PC-3 (cell line): ENCODE measurements around the gene MRPS34. TPM values are rescaled to one million over a fixed set of nuclear protein-coding genes. Genes with fewer than 3 reads are reported as not detected.
A peak's percentile ranks its signal among the peaks of the same experiment; 100 is the strongest.

Experiments used
- ATAC-seq: fragments of 200-7000 bp; cut with Tn5 transposase; 2 replicates; pipeline ENCODE4 v1.9.1; 2020; ENCODE audit warnings: mild to moderate bottlenecking, moderate library complexity
- BruUV-seq: library from RNA; stranded (reverse); fragments of 400-500 nt; replicated peaks from 2 replicates; lab custom pipeline; 2021; lab: Mats Ljungman, UMichigan
- CTCF ChIA-PET: fragments of 300-600 bp; sonication (Branson Sonifier 250); formaldehyde crosslinking; loops from one replicate; lab custom pipeline; 2022; ENCODE audit warnings: antibody characterized with exemption; lab: Charles Lee
- POLR2A ChIA-PET: fragments of 300-600 bp; sonication (Branson Sonifier 250); formaldehyde crosslinking; loops from one replicate; lab custom pipeline; 2022; ENCODE audit warnings: antibody characterized with exemption; ENCODE audit not compliant: unreplicated experiment; lab: Charles Lee
- DNase-seq: peaks from one replicate; pipeline ENCODE4 v3.0.0-alpha.2; 2015
- H2AFZ ChIP-seq: fragments of 300-600 bp; sonication (generic); 2 replicates; pipeline ENCODE4 v1.6.0; 2016; ENCODE audit warnings: antibody characterized with exemption, low read length
- H3F3A ChIP-seq: fragments of 300-600 bp; sonication (generic); one replicate; pipeline ENCODE4 v1.6.0; 2017; ENCODE audit warnings: antibody characterized with exemption, low read length, control low read depth, mild to moderate bottlenecking; ENCODE audit not compliant: unreplicated experiment
- H3K27ac ChIP-seq: fragments of 300-600 bp; sonication (generic); 2 replicates; pipeline ENCODE4 v1.5.1; 2016; ENCODE audit warnings: mild to moderate bottlenecking, low read length
- H3K27me3 ChIP-seq: fragments of 300-600 bp; sonication (generic); 2 replicates; pipeline ENCODE4 v1.6.1; 2016; ENCODE audit warnings: low read length, mixed read lengths
- H3K36me3 ChIP-seq: fragments of 300-600 bp; sonication (generic); 2 replicates; pipeline ENCODE4 v1.6.1; 2016; ENCODE audit warnings: low read depth, mixed run types, low read length, mixed read lengths
- H3K4me1 ChIP-seq: fragments of 300-600 bp; sonication (generic); 2 replicates; pipeline ENCODE4 v1.5.1; 2016; ENCODE audit warnings: low read length; ENCODE audit not compliant: insufficient read depth
- H3K4me2 ChIP-seq: fragments of 300-600 bp; sonication (generic); 2 replicates; pipeline ENCODE4 v1.6.0; 2016; ENCODE audit warnings: low read length
- H3K4me3 ChIP-seq: fragments of 300-600 bp; sonication (generic); 2 replicates; pipeline ENCODE4 v1.5.1; 2016; ENCODE audit warnings: mild to moderate bottlenecking, low read length, mixed read lengths
- H3K79me2 ChIP-seq: fragments of 300-600 bp; sonication (generic); 2 replicates; pipeline ENCODE4 v1.6.1; 2017; ENCODE audit warnings: low read length, mixed read lengths
- H3K9ac ChIP-seq: fragments of 300-600 bp; sonication (generic); 2 replicates; pipeline ENCODE4 v1.6.0; 2016; ENCODE audit warnings: mild to moderate bottlenecking, low read length
- H3K9me2 ChIP-seq: fragments of 300-600 bp; sonication (generic); replicated peaks from 2 replicates; pipeline ENCODE4 v1.6.1; 2016; ENCODE audit warnings: mixed run types, low read length, mixed read lengths
- H3K9me3 ChIP-seq: fragments of 300-600 bp; sonication (generic); 2 replicates; pipeline ENCODE4 v1.6.1; 2016; ENCODE audit warnings: low read length, mixed read lengths
- H4K20me1 ChIP-seq: fragments of 300-600 bp; sonication (generic); 2 replicates; pipeline ENCODE4 v1.6.1; 2016; ENCODE audit warnings: low read length, mixed read lengths
- EZH2 ChIP-seq: fragments of 300-600 bp; sonication (generic); IDR thresholded peaks from one replicate; pipeline ENCODE4 v1.6.1; 2017; ENCODE audit warnings: antibody characterized with exemption, mild to moderate bottlenecking, low read length; ENCODE audit not compliant: unreplicated experiment
- EZH2phosphoT487 ChIP-seq: fragments of 300-600 bp; sonication (generic); IDR thresholded peaks from 2 replicates; pipeline ENCODE4 v1.6.1; 2018; ENCODE audit warnings: mild to moderate bottlenecking, antibody characterized with exemption, low read length, borderline replicate concordance
- intact Hi-C: fragments of 100-400 bp; cut with micrococcal nuclease; formaldehyde crosslinking; loops from 2 replicates; pipeline ENCODE4 v1.9.0; 2023
- total RNA-seq: library from RNA; depleted of rRNA; stranded (reverse); fragments of >200 nt; gene quantifications from 2 replicates; pipeline ENCODE4 v1.2.3, GENCODE V29; 2014
- TF ChIP-seq, protein P1 (sequence below): fragments of 300-600 bp; sonication (generic); conservative IDR thresholded peaks from 2 replicates; pipeline ENCODE4 v1.5.1; 2017; ENCODE audit warnings: antibody characterized with exemption, low read depth, mild to moderate bottlenecking, low read length

MRPS34 gene
- total RNA-seq, 1 experiment from 2014 or later, result 248 TPM

DNA sequence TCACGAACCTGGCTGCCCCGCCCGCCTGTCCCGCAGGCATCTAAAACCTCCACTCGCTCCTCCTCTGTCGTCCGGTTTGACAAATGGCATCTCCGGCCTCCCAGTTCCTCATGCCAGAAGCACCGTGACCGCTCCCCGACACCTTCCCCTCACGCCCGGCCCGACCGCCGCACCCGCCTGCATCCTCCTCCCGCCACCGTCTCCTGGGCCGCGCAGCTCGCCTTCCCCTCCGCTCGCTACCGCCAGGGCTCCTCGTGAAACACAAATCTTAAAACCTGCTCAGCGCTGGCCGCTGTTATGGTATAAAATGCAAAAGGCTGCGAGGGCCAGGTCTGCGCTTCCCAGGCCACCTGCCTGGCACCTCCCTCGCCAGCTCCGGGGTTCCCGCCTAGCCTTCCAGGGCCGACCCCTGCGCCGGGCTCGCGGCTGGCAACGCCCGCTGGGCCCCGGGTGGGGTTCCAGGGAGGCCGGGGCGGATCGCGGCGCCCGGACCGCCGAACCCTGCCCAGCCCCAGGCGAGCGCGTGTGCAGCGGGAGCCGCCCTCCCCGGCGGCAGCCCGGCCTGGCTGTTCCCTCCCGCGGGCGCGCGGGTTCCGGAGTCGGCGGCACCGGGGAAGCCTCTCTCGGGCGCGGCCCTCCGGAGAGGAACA is 8.9 kb upstream of the MRPS34 start:
- Histone ChIP-seq H3F3A (no peaks in the 10 kb centered on the region), H4K20me1 (no peaks in the 10 kb centered on the region), H3K4me1 (peaks cover 11% of the 10 kb centered on the region; the same call in 1 of the 2 replicates), H3K27me3 (no peaks in the 10 kb centered on the region), H3K79me2 (peaks cover 49% of the 10 kb centered on the region), H3K36me3 (no peaks in the 10 kb centered on the region), H3K9me3 (no peaks in the 10 kb centered on the region), H3K9ac (peak overlapping the region; percentile 69), H3K4me3 (peak overlapping the region; percentile 85), H3K4me2 (peak overlapping the region; percentile 93), H3K27ac (no peak overlapping the region), H2AFZ (peak overlapping the region; percentile 42; the same call in 1 of the 2 replicates), H3K9me2 (no peaks in the 10 kb centered on the region)
- ChIA-PET CTCF (interaction anchor here (0.7 kb wide), 1 partner anchor 76 kb away, joined by 3 read pairs; the partner anchor contains the start of gene MAPK8IP3), POLR2A (interaction anchor here (1.0 to 1.1 kb wide), 3 partner anchors 9 to 183 kb away, joined by 9 to 26 read pairs (median 14); partner anchors contain the start of genes EME2, JPT2, MRPS34 and RPS2)
- DNase-seq (no peak), ATAC-seq (peak; percentile 14)
- TF ChIP-seq, protein P1, sequence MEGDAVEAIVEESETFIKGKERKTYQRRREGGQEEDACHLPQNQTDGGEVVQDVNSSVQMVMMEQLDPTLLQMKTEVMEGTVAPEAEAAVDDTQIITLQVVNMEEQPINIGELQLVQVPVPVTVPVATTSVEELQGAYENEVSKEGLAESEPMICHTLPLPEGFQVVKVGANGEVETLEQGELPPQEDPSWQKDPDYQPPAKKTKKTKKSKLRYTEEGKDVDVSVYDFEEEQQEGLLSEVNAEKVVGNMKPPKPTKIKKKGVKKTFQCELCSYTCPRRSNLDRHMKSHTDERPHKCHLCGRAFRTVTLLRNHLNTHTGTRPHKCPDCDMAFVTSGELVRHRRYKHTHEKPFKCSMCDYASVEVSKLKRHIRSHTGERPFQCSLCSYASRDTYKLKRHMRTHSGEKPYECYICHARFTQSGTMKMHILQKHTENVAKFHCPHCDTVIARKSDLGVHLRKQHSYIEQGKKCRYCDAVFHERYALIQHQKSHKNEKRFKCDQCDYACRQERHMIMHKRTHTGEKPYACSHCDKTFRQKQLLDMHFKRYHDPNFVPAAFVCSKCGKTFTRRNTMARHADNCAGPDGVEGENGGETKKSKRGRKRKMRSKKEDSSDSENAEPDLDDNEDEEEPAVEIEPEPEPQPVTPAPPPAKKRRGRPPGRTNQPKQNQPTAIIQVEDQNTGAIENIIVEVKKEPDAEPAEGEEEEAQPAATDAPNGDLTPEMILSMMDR, result no peak
- TF ChIP-seq EZH2phosphoT487 (no peak), EZH2 (no peak)
- no TSS peak for BruUV-seq
- intact Hi-C loops, result no loop called here

DNA sequence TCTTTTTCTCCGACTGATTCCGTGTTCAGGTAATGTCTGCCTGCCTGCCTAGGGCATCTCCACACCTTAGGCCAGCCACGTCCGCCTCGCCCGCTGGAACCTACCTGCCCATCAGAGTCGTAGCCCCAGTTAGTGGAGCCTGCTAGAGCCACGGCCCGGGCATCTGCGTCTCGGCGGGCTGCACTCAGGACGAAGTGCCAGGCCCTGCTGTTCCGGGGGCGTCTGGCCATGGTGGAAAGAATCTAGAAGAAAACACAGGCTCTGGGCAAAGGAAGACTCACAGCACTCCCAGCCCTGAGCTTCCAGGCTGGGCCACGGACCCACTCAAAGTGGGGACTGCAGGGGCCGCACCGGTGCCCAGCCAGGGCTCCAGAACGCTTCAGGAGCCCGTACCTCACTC is 8.3 kb upstream of the MRPS34 start:
- Histone ChIP-seq H3K4me3 (peak overlapping the region; percentile 85), H3K9ac (peak overlapping the region; percentile 69; the same call in 1 of the 2 replicates), H3F3A (no peaks in the 10 kb centered on the region), H2AFZ (no peak overlapping the region), H3K4me2 (peak overlapping the region; percentile 93), H3K27ac (no peak overlapping the region), H4K20me1 (no peaks in the 10 kb centered on the region), H3K4me1 (peaks cover 11% of the 10 kb centered on the region; the same call in 1 of the 2 replicates), H3K79me2 (peaks cover 45% of the 10 kb centered on the region), H3K9me2 (no peaks in the 10 kb centered on the region), H3K9me3 (no peaks in the 10 kb centered on the region), H3K36me3 (no peaks in the 10 kb centered on the region), H3K27me3 (no peaks in the 10 kb centered on the region)
- TF ChIP-seq, protein P1, result no peak
- TF ChIP-seq EZH2phosphoT487, result no peak
- TF ChIP-seq EZH2, result no peak
- ATAC-seq (no peak), DNase-seq (no peak)
- BruUV-seq, result no TSS peak
- intact Hi-C loops, result no loop called here
- ChIA-PET CTCF (no interaction called here), POLR2A (no interaction called here)

DNA sequence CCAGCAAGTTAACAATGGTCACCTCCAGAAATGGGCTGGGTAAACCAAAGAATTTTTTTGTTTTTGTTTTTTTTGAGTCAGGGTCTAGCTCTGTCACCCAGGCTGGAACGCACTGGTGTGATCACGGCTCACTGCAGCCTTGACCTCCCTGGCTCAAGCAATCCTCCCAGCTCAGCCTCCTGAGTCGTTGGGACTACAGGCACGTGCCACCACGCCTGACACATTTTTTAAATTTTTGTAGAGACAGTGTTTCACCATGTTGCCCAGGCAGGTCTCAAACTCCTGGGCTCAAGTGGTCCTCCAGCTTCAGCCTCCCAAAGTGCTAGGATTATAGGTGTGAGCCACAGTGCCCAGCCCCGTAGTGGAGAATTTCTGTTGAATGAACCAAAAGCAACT is 7.7 kb upstream of the MRPS34 start:
- Histone ChIP-seq H3K4me3 (peak overlapping the region; percentile 85; the same call in 1 of the 2 replicates), H3K27ac (no peak overlapping the region), H2AFZ (no peak overlapping the region), H3K4me2 (peak overlapping the region; percentile 93), H3K27me3 (no peaks in the 10 kb centered on the region), H3K79me2 (peaks cover 40% of the 10 kb centered on the region), H3K36me3 (no peaks in the 10 kb centered on the region), H3K9me3 (no peaks in the 10 kb centered on the region), H3K9me2 (no peaks in the 10 kb centered on the region), H3K4me1 (peaks cover 11% of the 10 kb centered on the region; the same call in 1 of the 2 replicates), H3K9ac (no peak overlapping the region), H3F3A (no peaks in the 10 kb centered on the region), H4K20me1 (no peaks in the 10 kb centered on the region)
- DNase-seq (no peak), ATAC-seq (no peak)
- no peak for TF ChIP-seq EZH2
- no peak for TF ChIP-seq EZH2phosphoT487
- TF ChIP-seq, protein P1, result no peak
- ChIA-PET CTCF (no interaction called here), POLR2A (no interaction called here)
- intact Hi-C loops, result no loop called here
- no TSS peak for BruUV-seq
